B cell (primary cell): ENCODE measurements around the gene DAB2IP.

Source experiments
- EZH2 ChIP-seq: IDR thresholded peaks from 2 replicates; pipeline ENCODE4 v1.6.1; 2012; ENCODE audit warnings: borderline replicate concordance, low read depth, mild to moderate bottlenecking, moderate library complexity, low read length; ENCODE audit not compliant: insufficient read depth, poor library complexity, severe bottlenecking
- TF ChIP-seq, protein P1 (sequence below): fragments of 200-600 bp; IDR thresholded peaks from one replicate; pipeline ENCODE4 v1.8.0; 2022; ENCODE audit warnings: antibody characterized with exemption, mild to moderate bottlenecking

DNA sequence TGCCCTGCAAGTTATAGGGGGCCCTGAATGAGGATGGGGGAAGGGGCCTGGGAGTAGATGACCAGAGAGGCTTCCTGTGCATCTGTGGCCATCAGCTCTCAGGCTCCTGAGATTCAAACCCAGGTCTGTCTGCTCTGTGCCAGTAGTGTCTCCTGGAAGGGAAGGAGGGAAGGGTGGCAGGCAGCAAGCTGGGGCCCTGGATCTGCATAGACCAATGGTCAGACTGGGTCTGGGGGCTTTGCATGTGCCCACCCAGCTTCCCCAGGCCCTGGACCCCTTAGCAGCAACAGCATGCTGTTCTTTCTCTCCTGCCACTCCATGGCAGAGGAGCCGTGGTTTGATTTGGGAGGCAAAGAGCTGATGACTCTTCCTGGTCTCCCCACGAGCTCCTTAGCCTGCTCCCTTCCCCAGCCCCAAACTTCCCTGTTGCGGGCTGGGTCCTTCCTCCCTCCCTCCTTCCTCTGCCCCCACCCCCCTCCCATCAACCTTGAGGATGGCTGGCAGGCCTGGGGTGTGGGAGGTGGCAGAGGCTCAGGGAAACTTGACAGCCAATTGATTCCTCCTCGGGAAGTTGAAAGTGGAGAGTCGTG, 31.6 kb downstream of the DAB2IP start:
- TF ChIP-seq, protein P1, sequence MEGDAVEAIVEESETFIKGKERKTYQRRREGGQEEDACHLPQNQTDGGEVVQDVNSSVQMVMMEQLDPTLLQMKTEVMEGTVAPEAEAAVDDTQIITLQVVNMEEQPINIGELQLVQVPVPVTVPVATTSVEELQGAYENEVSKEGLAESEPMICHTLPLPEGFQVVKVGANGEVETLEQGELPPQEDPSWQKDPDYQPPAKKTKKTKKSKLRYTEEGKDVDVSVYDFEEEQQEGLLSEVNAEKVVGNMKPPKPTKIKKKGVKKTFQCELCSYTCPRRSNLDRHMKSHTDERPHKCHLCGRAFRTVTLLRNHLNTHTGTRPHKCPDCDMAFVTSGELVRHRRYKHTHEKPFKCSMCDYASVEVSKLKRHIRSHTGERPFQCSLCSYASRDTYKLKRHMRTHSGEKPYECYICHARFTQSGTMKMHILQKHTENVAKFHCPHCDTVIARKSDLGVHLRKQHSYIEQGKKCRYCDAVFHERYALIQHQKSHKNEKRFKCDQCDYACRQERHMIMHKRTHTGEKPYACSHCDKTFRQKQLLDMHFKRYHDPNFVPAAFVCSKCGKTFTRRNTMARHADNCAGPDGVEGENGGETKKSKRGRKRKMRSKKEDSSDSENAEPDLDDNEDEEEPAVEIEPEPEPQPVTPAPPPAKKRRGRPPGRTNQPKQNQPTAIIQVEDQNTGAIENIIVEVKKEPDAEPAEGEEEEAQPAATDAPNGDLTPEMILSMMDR = no peak
- no peak for TF ChIP-seq EZH2
